Dermis blood vessel endothelial cell (primary cell): ENCODE measurements around the gene CYP27C1. TPM values are rescaled to one million over a fixed set of nuclear protein-coding genes. Genes with fewer than 3 reads are reported as not detected.
A peak's percentile ranks its signal among the peaks of the same experiment; 100 is the strongest.

Experiments
- DNase-seq: peaks from one replicate; pipeline ENCODE4 v3.0.0; 2010
- total RNA-seq: library from RNA; depleted of rRNA; stranded (reverse); fragments of >200 nt; gene quantifications from 2 replicates; pipeline ENCODE4 v1.2.3, GENCODE V29; 2014

CYP27C1 gene
- total RNA-seq, 1 donor from 2014 or later = not detected

DNA sequence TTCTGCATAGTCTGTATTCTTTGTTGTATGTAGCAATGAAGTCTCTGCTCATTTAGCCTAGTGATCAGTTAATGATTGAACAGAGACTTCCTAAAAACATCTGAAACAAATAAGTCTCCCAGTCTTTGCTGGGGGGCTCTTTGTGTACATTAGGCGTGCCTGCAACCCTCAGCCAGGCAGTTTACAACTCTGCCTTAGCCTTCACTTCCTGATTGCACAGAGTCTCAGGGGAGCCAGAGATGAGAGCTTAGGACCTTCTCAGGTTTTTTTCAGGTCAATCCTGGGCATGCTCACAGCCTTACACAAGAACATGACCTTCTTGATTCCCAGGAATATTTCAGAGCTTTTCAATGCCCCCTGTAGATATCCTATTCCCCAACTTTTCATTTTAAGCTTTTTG lies 69.1 kb downstream of the CYP27C1 start:
- DNase-seq = no peak

- peak; percentile 52 for DNase-seq
Measured at GRCh38 chr2:127149384-127149783, 70.7 kb downstream of the CYP27C1 start.

GRCh38 chr2:127146820-127147502 lies 73.1 kb downstream of the CYP27C1 start:
- DNase-seq = no peak

DNA sequence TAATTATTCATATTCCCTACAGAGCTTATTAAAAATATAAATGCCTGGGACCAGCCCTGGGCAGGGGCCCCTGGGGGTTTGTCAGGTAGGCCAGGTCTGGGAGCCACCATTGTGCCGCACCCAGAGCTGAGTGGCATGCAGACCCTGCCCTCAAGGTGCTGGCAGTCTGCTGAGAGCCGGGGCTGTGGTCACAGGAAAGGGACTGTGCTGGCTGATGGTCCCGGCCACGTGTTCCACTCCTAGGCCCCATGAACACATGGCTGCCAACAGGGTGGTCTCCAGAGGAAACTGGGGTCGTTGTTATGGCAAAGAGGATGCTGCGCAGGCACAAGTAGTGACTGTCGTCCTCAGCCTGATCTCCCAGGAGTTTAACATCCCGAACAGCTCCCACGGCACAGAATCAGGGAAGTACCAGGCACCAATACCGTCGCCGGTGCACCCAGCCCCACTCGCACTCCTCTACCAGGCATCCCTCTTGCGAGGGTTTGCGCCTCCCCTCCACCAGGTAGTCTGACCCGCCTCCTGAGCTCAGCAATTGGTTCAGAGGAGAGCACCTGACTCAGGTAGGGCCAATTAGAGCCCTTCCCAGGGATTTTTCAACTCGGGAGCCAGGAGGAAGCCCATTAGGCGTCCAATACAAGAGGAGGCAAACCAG lies 73.9 kb downstream of the CYP27C1 start:
- no peak for DNase-seq

DNA sequence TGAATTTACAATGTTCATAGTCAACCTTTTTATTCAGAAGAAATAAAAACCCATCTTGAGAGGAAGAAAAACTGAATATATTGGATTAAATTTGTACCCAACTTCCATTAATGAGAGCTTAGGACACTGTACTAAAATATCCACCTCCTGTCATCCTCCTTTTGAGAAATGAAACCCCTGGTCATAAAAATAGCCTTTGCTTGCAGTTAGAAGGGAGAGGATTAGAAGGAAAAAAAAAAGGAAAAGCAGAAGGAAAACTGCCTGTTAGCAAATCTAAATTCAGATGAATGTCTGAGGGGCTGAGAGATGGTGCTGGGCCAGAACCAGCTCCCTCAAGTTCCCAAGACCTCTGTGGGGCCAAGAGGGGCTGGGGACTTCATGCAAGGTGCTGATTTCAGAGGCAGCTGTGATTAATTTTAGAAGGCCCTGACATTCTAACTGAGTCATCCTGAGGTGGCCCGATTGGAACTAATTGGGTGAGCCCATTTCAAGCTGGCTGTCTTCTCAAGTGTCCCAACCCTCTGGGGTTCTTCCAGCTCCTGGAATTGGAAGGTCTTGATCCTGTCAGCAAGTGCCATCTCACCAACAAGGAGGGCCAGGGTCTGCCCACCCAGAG lies 74.7 kb downstream of the CYP27C1 start:
- no peak for DNase-seq

DNA sequence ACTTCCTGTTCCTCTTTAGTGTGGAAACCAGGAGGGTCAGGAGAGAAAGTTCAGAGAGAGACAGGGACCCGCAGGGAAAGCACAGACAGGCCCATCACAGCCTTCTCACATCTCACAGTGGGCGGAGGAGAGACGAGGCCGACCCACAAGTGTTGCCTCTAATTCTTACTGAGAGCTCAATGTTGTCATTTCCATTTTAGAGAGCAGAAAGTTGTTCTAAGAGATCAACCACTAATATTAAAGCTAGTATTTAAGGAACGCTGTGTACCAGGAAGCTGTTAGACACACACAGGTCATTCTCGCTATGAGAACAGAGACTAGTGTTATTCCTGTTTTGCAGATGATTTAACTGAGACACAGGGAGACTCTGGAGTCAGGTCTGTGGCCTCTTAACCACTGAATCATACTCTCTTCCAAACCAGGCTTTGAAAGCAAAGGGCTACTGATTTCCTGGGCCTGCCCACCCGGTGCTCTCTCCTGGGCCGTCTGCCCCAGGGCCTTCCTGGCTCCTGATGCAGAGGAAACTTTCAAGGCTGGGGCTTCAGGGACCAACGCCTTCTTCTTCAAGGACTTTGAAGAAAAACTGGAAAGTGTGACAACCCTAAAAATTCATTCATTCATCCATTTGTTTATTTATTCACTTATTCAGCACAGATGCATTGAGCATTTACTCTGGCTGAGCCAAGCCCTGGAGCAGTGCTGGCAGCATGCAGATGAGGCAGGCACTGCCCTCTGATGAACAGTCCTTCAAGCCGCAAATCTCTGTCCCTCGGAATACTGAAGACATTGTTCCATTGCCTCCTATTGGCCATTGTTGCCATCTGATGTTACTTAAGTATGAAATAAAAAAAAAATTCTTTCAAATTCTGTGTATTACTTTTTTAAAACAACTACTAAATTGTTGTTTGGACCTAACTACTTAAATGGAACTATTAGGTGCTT lies 76.0 kb downstream of the CYP27C1 start:
- peak; percentile 44 for DNase-seq

GRCh38 chr2:127142663-127143630 lies 77.2 kb downstream of the CYP27C1 start:
- no peak for DNase-seq

DNA sequence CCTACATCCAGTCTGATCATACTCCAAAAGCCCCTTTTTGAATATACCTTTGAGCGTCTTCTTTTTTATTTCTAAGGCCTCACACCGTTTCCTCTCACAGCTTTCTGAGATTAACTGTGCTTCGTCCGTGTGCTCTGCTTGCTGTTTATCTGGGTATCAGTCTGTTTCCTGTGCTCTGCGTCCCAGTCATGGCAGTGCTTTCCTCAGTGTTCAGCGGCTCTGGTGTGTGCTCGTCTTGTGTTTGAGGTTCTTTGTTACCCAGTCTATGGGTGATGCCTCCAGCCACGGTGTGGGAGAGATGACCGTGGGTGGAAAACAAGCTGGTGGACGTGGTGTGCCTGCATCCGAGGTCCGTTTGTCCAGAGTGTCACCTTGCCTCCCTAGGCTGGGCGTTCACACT lies 79.6 kb downstream of the CYP27C1 start:
- DNase-seq = peak; percentile 42

- DNase-seq = no peak
Measured at GRCh38 chr2:127139766-127140165, 80.3 kb downstream of the CYP27C1 start.

GRCh38 chr2:127138281-127138680 lies 81.8 kb downstream of the CYP27C1 start:
- DNase-seq = no peak

GRCh38 chr2:127137741-127138140 lies 82.4 kb downstream of the CYP27C1 start:
- DNase-seq = no peak

DNA sequence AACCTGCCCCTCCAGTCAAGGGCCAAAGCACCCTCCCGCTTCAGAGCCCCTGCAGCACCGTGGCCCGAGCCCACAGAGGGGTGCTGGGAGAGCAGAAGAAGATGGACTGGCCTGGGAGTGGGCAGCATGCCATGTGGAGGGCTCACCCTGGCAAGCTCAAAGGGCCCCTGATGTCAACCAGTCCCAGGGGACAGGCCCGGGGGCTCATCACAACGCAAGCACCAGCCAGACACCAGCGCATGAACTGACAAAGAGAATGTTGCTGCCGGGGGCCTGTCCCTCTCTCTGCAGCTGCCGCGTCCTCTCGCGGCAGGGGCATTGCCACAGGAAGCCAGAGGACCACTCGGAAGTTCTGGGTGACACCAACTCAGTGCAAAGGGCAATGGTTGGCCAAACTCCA lies 82.9 kb downstream of the CYP27C1 start:
- no peak for DNase-seq

GRCh38 chr2:127134833-127135830 lies 85.0 kb downstream of the CYP27C1 start:
- DNase-seq = no peak

DNA sequence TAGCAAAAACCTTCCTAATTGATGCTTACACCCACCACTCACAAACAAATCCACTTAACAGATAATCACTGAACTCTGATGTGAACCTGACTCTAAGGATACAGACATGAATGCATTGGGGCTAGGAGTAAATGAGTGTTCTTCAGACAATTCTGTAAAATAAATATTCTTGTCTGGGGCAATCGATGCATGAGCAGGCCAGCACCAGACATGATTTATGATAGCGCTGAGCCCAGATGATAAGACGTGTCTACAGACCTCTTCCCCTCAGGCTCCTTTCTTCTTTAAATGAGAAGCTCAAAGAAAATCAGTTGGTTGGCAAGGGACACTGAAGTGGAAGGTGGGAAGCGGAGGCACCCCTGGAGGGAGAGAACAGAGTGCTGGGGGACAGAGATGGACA lies 85.9 kb downstream of the CYP27C1 start:
- DNase-seq = no peak

Other genes with a start within 250 kb of the CYP27C1 start
- gene BIN1, start 113.1 kb downstream of the CYP27C1 start, total RNA-seq = 34.4 and 49.0 TPM in 2 replicates
- gene ERCC3, start 73.8 kb upstream of the CYP27C1 start, total RNA-seq = 45.6 and 49.2 TPM in 2 replicates
- gene MAP3K2, start 167.7 kb upstream of the CYP27C1 start, total RNA-seq = 27.2 and 28.4 TPM in 2 replicates
- gene PROC, start 198.1 kb upstream of the CYP27C1 start, total RNA-seq = 0.17 TPM in 1 of 2 replicates, not detected in the other